Mesenchymal stem cell (in vitro differentiated cells and primary cell): ENCODE results near the gene BAHD1.
"Not testable (repeated sequence)": the region's sequence is repeated elsewhere in the genome, so short reads cannot be mapped to it uniquely, and the experiment has no call there.

Experiments
- DNase-seq: peaks from one replicate; pipeline ENCODE4 v3.0.0-alpha.2; 2013
- H2AFZ ChIP-seq: one replicate; pipeline ENCODE4 v1.6.1; 2013; ENCODE audit warnings: low read depth, mild to moderate bottlenecking, control low read depth, inconsistent platforms, low read length, moderate library complexity
- H2AK5ac ChIP-seq: 2 replicates; pipeline ENCODE4 v1.6.1; 2013; ENCODE audit warnings: low read length, moderate library complexity, mild to moderate bottlenecking, inconsistent platforms; ENCODE audit not compliant: severe bottlenecking
- H2BK120ac ChIP-seq: one replicate; pipeline ENCODE4 v1.6.1; 2013; ENCODE audit warnings: low read depth, mild to moderate bottlenecking, inconsistent platforms, low read length, moderate library complexity
- H2BK12ac ChIP-seq, 2 experiments: one replicate each; pipeline ENCODE4 v1.6.1; 2013; ENCODE audit warnings: inconsistent platforms in 2 of 2, low read length in 2 of 2, mild to moderate bottlenecking in 2 of 2, moderate library complexity in 2 of 2, control low read depth in 1 of 2
- H2BK15ac ChIP-seq: one replicate; pipeline ENCODE4 v1.6.1; 2013; ENCODE audit warnings: mild to moderate bottlenecking, low read depth, inconsistent platforms; ENCODE audit not compliant: poor library complexity, severe bottlenecking
- H2BK5ac ChIP-seq: 2 replicates; pipeline ENCODE4 v1.6.1; 2013; ENCODE audit warnings: low read depth, mild to moderate bottlenecking, low read length, control low read depth, inconsistent platforms; ENCODE audit not compliant: poor library complexity, severe bottlenecking
- H3K14ac ChIP-seq, 2 experiments: one replicate each; pipeline ENCODE4 v1.6.1; 2013; ENCODE audit warnings: inconsistent platforms in 2 of 2, low read length in 2 of 2, control low read depth in 1 of 2, mild to moderate bottlenecking in 1 of 2, moderate library complexity in 1 of 2
- H3K18ac ChIP-seq, 2 experiments: one replicate each; pipeline ENCODE4 v1.6.1; 2013; ENCODE audit warnings: inconsistent platforms in 2 of 2, low read length in 2 of 2, control low read depth in 1 of 2, low read depth in 1 of 2, mild to moderate bottlenecking in 1 of 2
- H3K23ac ChIP-seq, 2 experiments: one replicate each; pipeline ENCODE4 v1.6.1; 2013; ENCODE audit warnings: inconsistent platforms in 2 of 2, low read length in 2 of 2, mild to moderate bottlenecking in 2 of 2, moderate library complexity in 2 of 2, control low read depth in 1 of 2
- H3K27ac ChIP-seq: 2 replicates; pipeline ENCODE4 v1.5.1; 2013; ENCODE audit warnings: mild to moderate bottlenecking, moderate library complexity, low read length, control low read depth, inconsistent platforms; ENCODE audit not compliant: poor library complexity, severe bottlenecking
- H3K27me3 ChIP-seq, 2 experiments: 2 replicates each; pipeline versions ENCODE4 v1.6.1 to v1.7.0; 2013; ENCODE audit warnings: low read length in 2 of 2, mild to moderate bottlenecking in 2 of 2, moderate library complexity in 2 of 2, control low read depth in 1 of 2, inconsistent platforms in 1 of 2; ENCODE audit not compliant: control insufficient read depth in 1 of 2, insufficient read depth in 1 of 2
- H3K36me3 ChIP-seq, 2 experiments: 2 replicates each; pipeline versions ENCODE4 v1.6.1 to v1.7.0; 2013; ENCODE audit warnings: low read length in 2 of 2, control low read depth in 1 of 2, inconsistent platforms in 1 of 2, low read depth in 1 of 2, mild to moderate bottlenecking in 1 of 2; ENCODE audit not compliant: insufficient read depth in 2 of 2, control insufficient read depth in 1 of 2
- H3K4ac ChIP-seq, 2 experiments: one replicate each; pipeline ENCODE4 v1.6.1; 2013; ENCODE audit warnings: inconsistent platforms in 2 of 2, low read length in 2 of 2, mild to moderate bottlenecking in 2 of 2, moderate library complexity in 2 of 2, control low read depth in 1 of 2, low read depth in 1 of 2
- H3K4me1 ChIP-seq: 2 replicates; pipeline ENCODE4 v1.6.1; 2013; ENCODE audit warnings: low read depth, low read length, control low read depth; ENCODE audit not compliant: control insufficient read depth, insufficient read depth
- H3K4me2 ChIP-seq: 2 replicates; pipeline ENCODE4 v1.6.1; 2013; ENCODE audit warnings: low read length, mild to moderate bottlenecking, inconsistent platforms; ENCODE audit not compliant: poor library complexity, severe bottlenecking
- H3K4me3 ChIP-seq, 2 experiments: 2 replicates each; pipeline versions ENCODE4 v1.5.1 to v1.7.0; 2013; ENCODE audit warnings: low read length in 2 of 2, mild to moderate bottlenecking in 2 of 2, control low read depth in 1 of 2, low read depth in 1 of 2; ENCODE audit not compliant: insufficient read depth in 1 of 2
- H3K79me1 ChIP-seq: replicated peaks from 2 replicates; pipeline ENCODE4 v1.6.1; 2013; ENCODE audit warnings: mild to moderate bottlenecking, control low read depth, low read length, inconsistent platforms; ENCODE audit not compliant: poor library complexity, severe bottlenecking
- H3K9ac ChIP-seq: 2 replicates; pipeline ENCODE4 v1.7.0; 2013; ENCODE audit warnings: mild to moderate bottlenecking, low read length, moderate library complexity
- H3K9me3 ChIP-seq: 2 replicates; pipeline ENCODE4 v1.7.0; 2013; ENCODE audit warnings: mild to moderate bottlenecking, low read length; ENCODE audit not compliant: control insufficient read depth
- H4K8ac ChIP-seq: one replicate; pipeline ENCODE4 v1.6.1; 2013; ENCODE audit warnings: inconsistent platforms, mild to moderate bottlenecking, low read length, moderate library complexity
- H4K91ac ChIP-seq: one replicate; pipeline ENCODE4 v1.6.1; 2013; ENCODE audit warnings: mild to moderate bottlenecking, low read length, inconsistent platforms
- WGBS: methylation state at CpG from one replicate; pipeline ENCODE4 v1.1.7; 2013; ENCODE audit warnings: mixed read lengths; 5-methylcytosine and 5-hydroxymethylcytosine counted together

BAHD1 gene

GRCh38 chr15:40451527-40452158, 10.9 kb downstream of the BAHD1 start:
- no peak overlapping the region for H2BK120ac ChIP-seq
- no peak overlapping the region for H3K18ac ChIP-seq
- no peak overlapping the region for H3K4me2 ChIP-seq
- 93% methylated on average over 1 of the region's 3 CpGs for WGBS
- no peak overlapping the region for H2AFZ ChIP-seq
- H2AK5ac ChIP-seq: no peak overlapping the region
- H3K23ac ChIP-seq: no peak overlapping the region
- H3K9me3 ChIP-seq: no peaks in the 10 kb centered on the region
- no peaks in the 10 kb centered on the region for H3K36me3 ChIP-seq
- H3K27me3 ChIP-seq: no peaks in the 10 kb centered on the region
- H3K4ac ChIP-seq: no peak overlapping the region
- H2BK12ac ChIP-seq: no peak overlapping the region
- H2BK5ac ChIP-seq: no peak overlapping the region
- H3K9ac ChIP-seq: no peak overlapping the region
- H3K79me1 ChIP-seq: peaks cover 50% of the 10 kb centered on the region
- no peak overlapping the region for H3K14ac ChIP-seq
- H4K91ac ChIP-seq: no peak overlapping the region
- H3K4me3 ChIP-seq: no peak overlapping the region
- no peak overlapping the region for H3K27ac ChIP-seq
- no peak overlapping the region for H4K8ac ChIP-seq
- H3K4me1 ChIP-seq: peaks cover 30% of the 10 kb centered on the region
- DNase-seq: no peak
- H2BK15ac ChIP-seq: no peak overlapping the region

DNA sequence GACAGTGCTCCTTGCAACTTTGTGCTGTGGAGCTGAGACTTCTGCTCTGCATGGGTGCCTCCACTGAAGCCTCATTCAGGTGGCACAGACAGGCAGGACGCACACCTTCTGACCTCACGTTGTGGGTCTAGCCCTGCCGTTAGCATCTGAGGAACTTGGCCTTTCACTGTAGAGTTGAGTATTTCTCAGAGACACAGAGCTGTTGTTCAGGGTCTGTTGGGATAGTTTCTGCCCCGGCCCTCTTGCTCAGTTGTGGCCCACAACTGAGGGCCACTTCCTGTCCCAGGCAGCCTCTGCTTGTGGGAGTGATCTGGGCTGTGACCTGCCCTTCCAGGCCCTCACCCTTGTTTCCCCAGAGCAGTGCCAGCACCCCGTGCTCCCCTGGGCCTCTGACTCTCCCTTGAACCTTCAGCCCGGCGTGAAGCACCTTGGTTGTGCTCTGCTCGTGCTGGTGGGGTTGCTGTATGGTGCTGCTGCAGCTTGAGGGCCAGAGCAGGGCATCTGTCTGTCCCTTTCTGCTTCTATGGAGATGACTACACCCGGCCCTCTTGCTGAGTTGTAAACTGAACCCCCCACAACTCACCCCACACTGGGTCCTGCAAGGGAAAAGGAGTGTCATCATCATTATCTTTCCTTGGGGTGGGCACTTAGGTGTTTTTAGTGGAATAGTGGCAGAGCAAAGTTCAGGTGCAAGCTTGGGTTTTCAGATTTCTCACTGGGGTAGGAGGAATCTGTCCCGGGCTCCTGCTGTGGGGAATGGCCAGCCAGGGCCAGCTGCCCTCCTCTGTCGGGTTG, 11.7 kb downstream of the BAHD1 start:
- no peak overlapping the region for H3K4ac ChIP-seq
- H3K18ac ChIP-seq: no peak overlapping the region
- no peak overlapping the region for H2BK15ac ChIP-seq
- no peak overlapping the region for H3K4me3 ChIP-seq
- no peaks in the 10 kb centered on the region for H3K27me3 ChIP-seq
- no peak for DNase-seq
- no peak overlapping the region for H2AK5ac ChIP-seq
- no peak overlapping the region for H4K91ac ChIP-seq
- no peak overlapping the region for H2BK12ac ChIP-seq
- no peaks in the 10 kb centered on the region for H3K9me3 ChIP-seq
- H3K36me3 ChIP-seq: no peaks in the 10 kb centered on the region
- H3K23ac ChIP-seq: no peak overlapping the region
- H3K79me1 ChIP-seq: peaks cover 54% of the 10 kb centered on the region
- WGBS: 86% methylated on average over 9 of the region's 11 CpGs
- no peak overlapping the region for H2BK5ac ChIP-seq
- H3K9ac ChIP-seq: no peak overlapping the region
- H3K14ac ChIP-seq: peak overlapping the region in 1 of 2 experiments; percentile 64
- H3K4me2 ChIP-seq: no peak overlapping the region
- no peak overlapping the region for H3K27ac ChIP-seq
- H2AFZ ChIP-seq: no peak overlapping the region
- H3K4me1 ChIP-seq: peaks cover 34% of the 10 kb centered on the region
- H4K8ac ChIP-seq: no peak overlapping the region
- H2BK120ac ChIP-seq: no peak overlapping the region

GRCh38 chr15:40453941-40454340, 13.2 kb downstream of the BAHD1 start:
- not testable (repeated sequence) for H3K36me3 ChIP-seq, H3K4me2 ChIP-seq, H2AK5ac ChIP-seq, H3K27ac ChIP-seq, H3K9me3 ChIP-seq, H3K27me3 ChIP-seq, H2BK12ac ChIP-seq, H3K18ac ChIP-seq, H3K23ac ChIP-seq, H2BK120ac ChIP-seq, H2BK15ac ChIP-seq, H3K14ac ChIP-seq, H3K9ac ChIP-seq, H2AFZ ChIP-seq, H2BK5ac ChIP-seq, H4K8ac ChIP-seq, H3K4me3 ChIP-seq, DNase-seq, H4K91ac ChIP-seq
- Histone ChIP-seq H3K4ac (peak overlapping the region in 1 of 2 experiments; percentile 59), H3K79me1 (peaks cover 59% of the 10 kb centered on the region), H3K4me1 (peaks cover 34% of the 10 kb centered on the region)
- WGBS: 86% methylated on average over 1 of the region's 3 CpGs

GRCh38 chr15:40454904-40455391, 14.2 kb downstream of the BAHD1 start:
- no peak overlapping the region for H3K4ac ChIP-seq
- H3K4me2 ChIP-seq: peak overlapping the region; percentile 20
- no peak overlapping the region for H2AK5ac ChIP-seq
- peak; percentile 70 for DNase-seq
- H2AFZ ChIP-seq: no peak overlapping the region
- H3K4me3 ChIP-seq: no peak overlapping the region
- H3K79me1 ChIP-seq: peaks cover 63% of the 10 kb centered on the region
- H2BK120ac ChIP-seq: no peak overlapping the region
- H3K23ac ChIP-seq: peak overlapping the region in 1 of 2 experiments; percentile 83
- no peak overlapping the region for H4K91ac ChIP-seq
- H2BK15ac ChIP-seq: no peak overlapping the region
- no peak overlapping the region for H2BK5ac ChIP-seq
- 32% methylated on average over 9 of the region's 9 CpGs for WGBS
- H3K4me1 ChIP-seq: peaks cover 34% of the 10 kb centered on the region
- no peak overlapping the region for H3K27ac ChIP-seq
- peak overlapping the region in 1 of 2 experiments; percentile 64 for H3K14ac ChIP-seq
- peaks cover 12 to 17% of the 10 kb centered on the region in 2 experiments for H3K36me3 ChIP-seq
- H2BK12ac ChIP-seq: peak overlapping the region in 1 of 2 experiments; percentile 61
- H3K9ac ChIP-seq: peak overlapping the region; percentile 8
- H4K8ac ChIP-seq: peak overlapping the region; percentile 45
- peak overlapping the region; percentile 42 to 67 for H3K18ac ChIP-seq
- H3K9me3 ChIP-seq: no peaks in the 10 kb centered on the region
- H3K27me3 ChIP-seq: no peaks in the 10 kb centered on the region
